Testis (tissue), 2 donors: ENCODE data around the gene COL6A5.

Source experiments
- POLR2A ChIP-seq: fragments of 450-650 bp; IDR thresholded peaks from one replicate; pipeline ENCODE4 v1.6.1; 2017; ENCODE audit warnings: antibody characterized with exemption, mild to moderate bottlenecking, moderate library complexity
- TF ChIP-seq, protein P1 (sequence below), 3 experiments: fragments of 450-650 bp in 2 of 3; fragments of 200-600 bp in 1 of 3; sonication (generic) in 1 of 3; IDR thresholded peaks; one replicate each; pipeline ENCODE4 v1.5.1; 2016 to 2019; ENCODE audit warnings: antibody characterized with exemption in 3 of 3, mild to moderate bottlenecking in 2 of 3, moderate library complexity in 1 of 3

DNA sequence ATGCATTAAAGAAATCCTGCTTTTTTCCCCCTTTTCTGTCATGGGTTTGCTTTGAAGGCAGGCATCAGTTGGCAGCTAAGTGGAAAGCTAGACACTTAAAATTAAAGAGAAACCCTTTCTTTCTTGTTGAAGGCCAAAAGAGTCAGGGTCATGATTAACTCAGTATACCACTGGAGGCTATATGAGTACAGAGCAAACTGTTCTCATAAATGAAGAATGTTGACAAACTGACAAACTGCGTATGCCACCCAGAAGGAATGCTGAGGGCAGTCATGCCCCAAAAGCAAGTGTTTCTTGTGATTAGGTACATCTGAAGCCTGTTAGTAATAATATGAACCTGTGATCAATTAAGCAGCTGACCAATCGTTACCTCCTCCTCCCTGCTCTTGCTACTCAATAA is 127.9 kb downstream of the COL6A5 start:
- no peak for TF ChIP-seq POLR2A
- TF ChIP-seq, protein P1, sequence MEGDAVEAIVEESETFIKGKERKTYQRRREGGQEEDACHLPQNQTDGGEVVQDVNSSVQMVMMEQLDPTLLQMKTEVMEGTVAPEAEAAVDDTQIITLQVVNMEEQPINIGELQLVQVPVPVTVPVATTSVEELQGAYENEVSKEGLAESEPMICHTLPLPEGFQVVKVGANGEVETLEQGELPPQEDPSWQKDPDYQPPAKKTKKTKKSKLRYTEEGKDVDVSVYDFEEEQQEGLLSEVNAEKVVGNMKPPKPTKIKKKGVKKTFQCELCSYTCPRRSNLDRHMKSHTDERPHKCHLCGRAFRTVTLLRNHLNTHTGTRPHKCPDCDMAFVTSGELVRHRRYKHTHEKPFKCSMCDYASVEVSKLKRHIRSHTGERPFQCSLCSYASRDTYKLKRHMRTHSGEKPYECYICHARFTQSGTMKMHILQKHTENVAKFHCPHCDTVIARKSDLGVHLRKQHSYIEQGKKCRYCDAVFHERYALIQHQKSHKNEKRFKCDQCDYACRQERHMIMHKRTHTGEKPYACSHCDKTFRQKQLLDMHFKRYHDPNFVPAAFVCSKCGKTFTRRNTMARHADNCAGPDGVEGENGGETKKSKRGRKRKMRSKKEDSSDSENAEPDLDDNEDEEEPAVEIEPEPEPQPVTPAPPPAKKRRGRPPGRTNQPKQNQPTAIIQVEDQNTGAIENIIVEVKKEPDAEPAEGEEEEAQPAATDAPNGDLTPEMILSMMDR (IDR thresholded peaks at IDR 0.05) = no peak
